Measurements from ENCODE around the gene SOX8.

SOX8 gene

DNA sequence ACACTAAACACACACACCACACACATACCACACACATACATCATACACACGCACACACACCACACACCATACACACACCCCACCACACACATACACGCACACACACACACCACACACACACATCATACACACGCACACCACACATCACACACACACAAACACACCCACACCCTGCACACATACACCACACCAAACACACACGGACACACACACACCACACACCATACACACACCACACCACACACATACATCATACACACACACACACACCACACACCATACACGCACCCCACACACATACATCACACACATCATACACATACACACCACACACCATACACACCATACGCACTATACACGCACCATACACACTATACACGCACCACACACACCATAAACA lies 3.7 kb upstream of the SOX8 start:
- no peak for DNase-seq (ENCODE audit: low read depth)
- no peak overlapping the region for H3K4me3 ChIP-seq (ENCODE audit: low read length)
- TF ChIP-seq, protein P1, sequence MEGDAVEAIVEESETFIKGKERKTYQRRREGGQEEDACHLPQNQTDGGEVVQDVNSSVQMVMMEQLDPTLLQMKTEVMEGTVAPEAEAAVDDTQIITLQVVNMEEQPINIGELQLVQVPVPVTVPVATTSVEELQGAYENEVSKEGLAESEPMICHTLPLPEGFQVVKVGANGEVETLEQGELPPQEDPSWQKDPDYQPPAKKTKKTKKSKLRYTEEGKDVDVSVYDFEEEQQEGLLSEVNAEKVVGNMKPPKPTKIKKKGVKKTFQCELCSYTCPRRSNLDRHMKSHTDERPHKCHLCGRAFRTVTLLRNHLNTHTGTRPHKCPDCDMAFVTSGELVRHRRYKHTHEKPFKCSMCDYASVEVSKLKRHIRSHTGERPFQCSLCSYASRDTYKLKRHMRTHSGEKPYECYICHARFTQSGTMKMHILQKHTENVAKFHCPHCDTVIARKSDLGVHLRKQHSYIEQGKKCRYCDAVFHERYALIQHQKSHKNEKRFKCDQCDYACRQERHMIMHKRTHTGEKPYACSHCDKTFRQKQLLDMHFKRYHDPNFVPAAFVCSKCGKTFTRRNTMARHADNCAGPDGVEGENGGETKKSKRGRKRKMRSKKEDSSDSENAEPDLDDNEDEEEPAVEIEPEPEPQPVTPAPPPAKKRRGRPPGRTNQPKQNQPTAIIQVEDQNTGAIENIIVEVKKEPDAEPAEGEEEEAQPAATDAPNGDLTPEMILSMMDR (IDR thresholded peaks at IDR 0.05; ENCODE audit: insufficient read depth, low read depth, low read length, missing control alignments): no peak

DNA sequence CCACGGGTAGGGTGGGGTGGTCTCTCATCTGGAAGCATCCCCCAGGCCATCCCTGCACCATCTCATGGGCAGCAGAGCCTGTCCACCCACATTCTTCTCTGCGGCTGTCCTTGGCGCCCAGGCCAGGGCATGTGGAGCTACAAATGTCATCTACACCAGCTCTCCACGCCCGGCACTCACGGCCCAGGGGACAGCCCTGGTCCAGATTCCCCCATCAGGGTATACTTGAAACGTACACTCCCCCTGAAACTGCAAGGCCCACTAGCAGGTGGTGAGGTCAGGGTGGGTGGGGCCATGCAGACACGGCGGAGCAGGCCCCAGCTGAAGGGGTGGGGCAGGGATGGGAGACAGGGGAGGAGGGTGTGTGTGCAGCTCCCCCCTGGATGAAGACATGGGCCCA lies 3.2 kb upstream of the SOX8 start:
- no peak overlapping the region for H3K4me3 ChIP-seq (ENCODE audit: low read length)
- no peak for DNase-seq (ENCODE audit: low read depth)
- TF ChIP-seq, protein P1 (IDR thresholded peaks at IDR 0.05; ENCODE audit: insufficient read depth, low read depth, low read length, missing control alignments): no peak

DNA sequence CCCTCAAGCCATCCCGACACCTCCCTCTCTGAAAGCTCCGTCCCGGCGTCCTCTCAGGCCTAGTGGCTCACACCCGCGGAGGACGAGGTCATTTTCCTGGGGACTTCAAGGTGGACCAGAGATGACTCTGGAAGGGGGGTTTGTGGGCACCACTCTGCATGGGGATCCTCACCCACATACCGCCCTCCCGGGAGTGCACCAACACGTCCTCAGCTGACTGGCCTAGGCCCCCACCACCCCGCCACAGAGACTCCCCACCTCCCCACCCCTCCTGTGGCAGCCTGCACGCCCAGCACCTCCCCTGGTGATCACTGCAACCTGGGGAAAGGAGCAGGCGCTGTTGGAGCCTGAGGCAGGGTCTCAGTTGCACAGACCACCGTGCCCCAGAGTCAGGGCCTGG lies 2.4 kb upstream of the SOX8 start:
- H3K4me3 ChIP-seq (ENCODE audit: low read length): no peak overlapping the region
- no peak for DNase-seq (ENCODE audit: low read depth)

DNA sequence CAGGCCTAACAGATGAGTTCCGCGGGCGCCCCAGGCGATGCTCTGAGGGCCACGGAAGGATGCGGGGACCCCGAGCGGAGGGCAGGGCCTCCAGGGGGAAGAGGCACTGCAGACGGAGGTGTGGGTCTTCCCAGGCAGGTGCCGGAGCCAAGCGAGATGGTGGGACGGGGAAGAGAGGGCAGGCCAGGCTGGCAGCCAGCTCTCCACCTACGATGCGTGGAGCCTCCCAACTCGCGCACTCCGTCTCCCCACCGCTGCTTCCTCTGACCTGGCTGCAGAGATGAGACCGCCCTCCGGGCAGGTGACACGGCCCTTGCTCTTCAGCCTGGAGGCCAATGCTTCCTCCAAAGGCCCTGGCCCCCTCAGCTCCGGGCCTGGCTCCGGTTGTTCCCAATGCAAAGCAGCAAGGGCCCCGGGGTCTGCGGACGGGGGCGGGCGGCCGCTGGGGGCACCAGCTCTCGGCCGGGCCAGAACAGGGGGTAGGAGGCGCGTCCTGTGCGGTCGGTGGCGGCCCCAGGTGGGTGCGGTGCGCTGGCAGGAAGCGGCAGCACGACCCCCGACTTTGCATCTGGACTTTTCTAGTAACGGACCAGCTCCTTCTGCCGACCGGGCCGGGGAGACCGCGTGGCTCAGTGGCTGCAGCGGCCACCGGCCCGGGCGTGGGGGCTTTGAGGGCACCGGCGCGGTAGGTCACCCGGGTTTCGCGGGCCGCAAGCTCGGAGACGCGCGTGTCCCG lies 1.5 kb upstream of the SOX8 start:
- no peak overlapping the region for H3K4me3 ChIP-seq (ENCODE audit: low read length)
- no peak for DNase-seq (ENCODE audit: low read depth)
- TF ChIP-seq, protein P1 (IDR thresholded peaks at IDR 0.05; ENCODE audit: insufficient read depth, low read depth, low read length, missing control alignments): no peak

More for the DNA sequence above, 2.4 kb upstream of the SOX8 start:
- TF ChIP-seq, protein P1 (IDR thresholded peaks at IDR 0.05; ENCODE audit: insufficient read depth, low read depth, low read length, missing control alignments): no peak

DNA sequence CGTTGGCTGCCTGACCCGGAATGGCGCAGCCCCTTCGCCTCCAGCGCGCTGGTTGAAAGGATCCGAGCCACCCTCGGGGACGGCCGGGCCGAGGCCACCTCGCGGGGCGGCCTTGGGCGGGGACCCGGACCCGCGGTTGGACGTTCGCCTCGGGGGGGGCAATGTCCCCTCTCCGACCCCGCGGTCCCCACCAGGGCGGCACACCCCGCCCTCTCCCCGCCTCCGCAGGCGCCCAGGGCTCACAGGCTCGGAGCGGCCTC lies 1.0 kb upstream of the SOX8 start:
- no peak overlapping the region for H3K4me3 ChIP-seq (ENCODE audit: low read length)
- TF ChIP-seq, protein P1 (IDR thresholded peaks at IDR 0.05; ENCODE audit: insufficient read depth, low read depth, low read length, missing control alignments): no peak
- no peak for DNase-seq (ENCODE audit: low read depth)

DNA sequence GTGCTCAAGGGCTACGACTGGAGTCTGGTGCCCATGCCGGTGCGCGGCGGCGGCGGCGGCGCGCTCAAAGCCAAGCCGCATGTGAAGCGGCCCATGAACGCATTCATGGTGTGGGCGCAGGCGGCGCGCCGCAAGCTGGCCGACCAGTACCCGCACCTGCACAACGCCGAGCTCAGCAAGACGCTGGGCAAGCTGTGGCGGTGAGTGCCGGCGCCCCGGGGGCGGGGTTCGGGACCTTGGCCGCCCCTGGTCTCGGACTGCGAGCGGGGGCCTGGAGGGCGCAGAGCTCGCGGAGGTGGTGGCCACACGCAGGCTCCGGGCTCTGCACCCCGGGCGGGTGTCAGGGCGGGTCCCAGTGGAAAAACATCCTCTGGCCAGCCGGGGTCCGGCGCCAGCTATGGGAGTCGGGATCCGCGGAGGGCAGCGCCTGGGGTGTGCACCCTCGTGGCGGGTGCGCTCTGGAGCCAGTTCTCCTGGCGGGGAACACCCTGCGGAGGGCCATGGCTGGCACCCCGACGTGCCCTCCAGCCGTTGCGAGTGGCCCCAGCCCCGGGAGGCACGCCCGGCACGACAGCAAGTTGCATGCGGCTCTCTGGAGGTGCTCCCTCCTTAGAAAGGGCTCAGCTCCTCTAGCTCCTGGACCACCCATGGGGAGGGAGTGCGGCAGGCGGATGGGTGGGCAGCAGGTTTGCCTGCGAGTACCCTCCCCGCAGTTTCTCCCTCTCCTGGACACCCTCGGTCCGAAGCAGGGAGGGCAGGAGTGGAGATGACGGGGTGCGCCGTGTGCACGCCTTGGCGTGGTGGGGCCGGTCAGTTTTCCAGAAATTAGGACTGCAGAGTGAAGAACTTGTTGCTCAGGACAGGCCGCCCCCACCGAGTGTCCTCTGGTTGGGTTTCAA lies 824 bp downstream of the SOX8 start:
- DNase-seq (ENCODE audit: low read depth): no peak
- no peak overlapping the region for H3K4me3 ChIP-seq (ENCODE audit: low read length)
- TF ChIP-seq, protein P1 (IDR thresholded peaks at IDR 0.05; ENCODE audit: insufficient read depth, low read depth, low read length, missing control alignments): no peak
